ENCODE data around the gene GBX1.

- TF ChIP-seq POLR2A (IDR thresholded peaks at IDR 0.05; ENCODE audit: low read depth, low read length), result no peak
- TF ChIP-seq CTCF (conservative IDR thresholded peaks at IDR 0.05; ENCODE audit: low read depth, low read length), result no peak
- no peak for TF ChIP-seq SMC3 (IDR thresholded peaks at IDR 0.05; ENCODE audit: low read depth, low read length)
- no peak for TF ChIP-seq CEBPB (IDR thresholded peaks at IDR 0.05; ENCODE audit: low read depth, low read length)
- no peak for TF ChIP-seq ELK1 (IDR thresholded peaks at IDR 0.05; ENCODE audit: borderline replicate concordance, low read depth, low read length)
- TF ChIP-seq RFX5 (IDR thresholded peaks at IDR 0.05; ENCODE audit: low read depth, low read length), result no peak
- TF ChIP-seq RAD21 (IDR thresholded peaks at IDR 0.05; ENCODE audit: low read length), result no peak
- TF ChIP-seq FOS (IDR thresholded peaks at IDR 0.05; ENCODE audit: low read depth, low read length), result no peak
- TF ChIP-seq MAFK (IDR thresholded peaks at IDR 0.05; ENCODE audit: low read depth, low read length), result no peak
Observed at GRCh38 chr7:151166629-151167196, 781 bp downstream of the GBX1 start.
